GM06990 (cell line): ENCODE results near the gene SFXN1.

Experiments
- DNase-seq: peaks from one replicate; pipeline ENCODE4 v3.0.0-alpha.2; 2011; ENCODE audit not compliant: insufficient read length; ENCODE audit errors: extremely low read depth
- H3K27me3 ChIP-seq: replicated peaks from 2 replicates; pipeline ENCODE4 v1.6.0; 2011; ENCODE audit warnings: low read length; ENCODE audit not compliant: control insufficient read depth, insufficient read depth
- H3K36me3 ChIP-seq: 2 replicates; pipeline ENCODE4 v1.5.1; 2011; ENCODE audit warnings: low read length; ENCODE audit not compliant: control insufficient read depth, insufficient read depth
- H3K4me3 ChIP-seq: replicated peaks from 2 replicates; pipeline ENCODE4 v1.5.1; 2011; ENCODE audit warnings: low read depth, mild to moderate bottlenecking, control low read depth, low read length
- CTCF ChIP-seq: IDR thresholded peaks from 2 replicates; pipeline ENCODE4 v1.5.1; 2011; ENCODE audit warnings: low read length, control low read depth, mild to moderate bottlenecking, inconsistent platforms; ENCODE audit not compliant: insufficient read depth, poor library complexity, severe bottlenecking

Gene SFXN1

DNA sequence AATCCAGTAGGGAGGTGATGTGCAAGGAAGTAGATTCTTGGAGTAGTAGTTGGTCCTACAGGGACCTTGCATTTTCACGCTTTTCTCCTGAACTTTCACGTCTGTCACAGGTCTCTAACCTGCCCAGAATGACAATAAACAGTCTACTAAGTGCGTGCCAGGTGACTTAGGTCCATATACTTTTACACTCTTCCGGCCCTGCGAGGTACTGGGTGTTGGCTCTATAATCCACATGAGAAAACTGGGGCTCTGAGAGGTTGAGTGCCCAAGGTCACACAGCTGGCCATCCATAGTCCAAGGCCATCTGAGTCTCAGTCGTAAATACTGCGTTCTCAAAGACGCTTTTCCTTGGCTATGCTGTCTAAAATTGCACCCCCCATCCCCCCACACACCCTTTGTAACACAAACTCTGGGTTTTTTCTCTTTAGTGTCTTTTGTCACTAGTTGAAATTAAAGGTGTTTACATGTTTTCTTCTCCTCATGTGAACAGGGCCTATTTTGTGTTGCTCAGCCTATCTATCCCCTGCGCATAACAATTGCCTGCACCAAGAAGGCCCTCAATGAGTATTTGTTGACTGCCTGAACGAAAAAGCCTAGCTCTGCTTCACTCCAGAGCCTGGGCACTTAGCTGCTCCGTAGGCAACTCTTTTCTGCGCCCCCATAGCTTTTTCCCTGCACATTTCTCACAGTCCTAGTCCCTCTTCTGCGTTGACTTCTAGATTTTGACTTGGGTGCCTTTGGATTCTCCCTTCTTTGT lies 943 bp downstream of the SFXN1 start:
- peaks cover 3% of the 10 kb centered on the region for H3K36me3 ChIP-seq
- peak overlapping the region; percentile 94 for H3K4me3 ChIP-seq
- H3K27me3 ChIP-seq: no peaks in the 10 kb centered on the region
- DNase-seq: no peak
- TF ChIP-seq CTCF: no peak

DNA sequence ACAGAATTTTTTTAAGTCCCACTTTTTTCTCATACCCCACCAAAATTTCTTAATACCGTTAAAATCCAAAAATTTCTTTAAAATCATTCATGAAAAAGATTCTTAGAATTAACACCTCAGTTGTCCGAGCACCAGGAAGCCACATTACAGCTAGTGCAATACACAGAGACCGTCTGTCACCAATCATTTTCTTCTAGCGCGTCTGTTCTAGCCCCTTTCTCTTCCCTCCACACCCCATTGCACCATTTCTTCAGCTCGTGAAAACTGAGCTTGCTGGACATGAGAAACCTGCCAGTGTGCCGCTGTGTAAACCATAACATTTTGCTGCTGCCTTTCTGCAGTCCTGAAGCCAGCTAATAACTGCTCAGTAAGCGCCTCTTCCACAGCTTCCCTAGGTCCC lies 5.0 kb downstream of the SFXN1 start:
- Histone ChIP-seq H3K27me3 (no peaks in the 10 kb centered on the region), H3K4me3 (no peak overlapping the region), H3K36me3 (peaks cover 6% of the 10 kb centered on the region)
- no peak for TF ChIP-seq CTCF
- no peak for DNase-seq

DNA sequence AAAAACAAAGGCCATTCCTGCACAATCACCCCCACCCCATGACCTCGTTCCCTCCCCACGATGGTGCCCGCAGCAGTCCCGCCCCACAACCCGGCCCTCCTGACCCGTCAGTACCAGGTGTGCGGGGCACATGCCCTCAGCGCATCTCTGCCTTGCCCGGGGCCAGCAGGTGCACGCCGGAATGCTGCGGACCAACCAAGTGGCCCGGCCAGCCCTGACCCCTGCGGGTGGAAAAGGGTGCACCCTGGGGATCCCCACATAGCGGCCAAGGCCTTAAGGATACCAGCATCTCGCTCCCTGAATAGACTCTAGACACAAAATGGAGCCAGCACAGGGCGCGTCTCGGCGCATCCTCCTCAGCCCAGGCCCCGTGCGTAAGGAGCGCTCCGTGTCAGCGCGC lies 6.0 kb downstream of the SFXN1 start:
- TF ChIP-seq CTCF: no peak
- no peak for DNase-seq
- peaks cover 6% of the 10 kb centered on the region for H3K36me3 ChIP-seq
- H3K27me3 ChIP-seq: no peaks in the 10 kb centered on the region
- H3K4me3 ChIP-seq: no peak overlapping the region

DNA sequence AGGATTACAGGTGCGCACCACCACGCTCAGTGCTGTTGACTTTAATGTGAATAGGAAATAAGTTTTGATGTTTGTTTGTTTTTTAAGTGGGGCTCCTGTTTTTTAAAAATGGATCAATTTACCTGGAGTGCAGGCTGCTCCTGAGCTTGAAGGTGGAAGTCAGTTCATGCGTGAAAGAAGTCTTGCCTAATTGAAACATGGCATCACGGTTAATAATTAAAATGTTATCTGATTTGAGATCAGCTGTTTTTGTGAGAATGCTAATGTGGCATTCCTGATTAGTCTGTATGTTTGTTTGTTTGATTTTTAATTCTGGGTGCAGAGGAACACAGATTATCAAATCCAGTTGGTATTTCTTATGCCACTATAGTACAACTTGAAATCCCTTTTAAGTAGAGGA lies 6.5 kb downstream of the SFXN1 start:
- Histone ChIP-seq H3K4me3 (no peak overlapping the region), H3K27me3 (no peaks in the 10 kb centered on the region), H3K36me3 (peaks cover 6% of the 10 kb centered on the region)
- TF ChIP-seq CTCF: no peak
- no peak for DNase-seq

GRCh38 chr5:175485631-175486030 lies 7.3 kb downstream of the SFXN1 start:
- peaks cover 6% of the 10 kb centered on the region for H3K36me3 ChIP-seq
- DNase-seq: no peak
- no peak for TF ChIP-seq CTCF
- H3K27me3 ChIP-seq: no peaks in the 10 kb centered on the region
- H3K4me3 ChIP-seq: no peak overlapping the region
